Measurements from ENCODE around the gene FKBP4. TPM values are rescaled to one million over a fixed set of nuclear protein-coding genes. Genes with fewer than 3 reads are reported as not detected.

Gene FKBP4
- polyA plus RNA-seq, 3 donors: 25.3 to 35.7 (median 33.6) TPM

GRCh38 chr12:2803635-2804392, 9.0 kb downstream of the FKBP4 start:
- WGBS, 3 donors: 69 to 86% (median 80%) methylated on average over 7 of the region's 7 CpGs
- H3K27ac ChIP-seq (ENCODE audit: low read depth, low read length): no peak overlapping the region

GRCh38 chr12:2804393-2805142, 9.8 kb downstream of the FKBP4 start:
- WGBS, 3 donors: 53 to 63% (median 62%) methylated on average over 5 of the region's 5 CpGs
- no peak overlapping the region for H3K27ac ChIP-seq (ENCODE audit: low read depth, low read length)

- 39 to 48% (median 48%) methylated on average over 2 of the region's 2 CpGs for WGBS, 3 donors
- H3K27ac ChIP-seq (ENCODE audit: low read depth, low read length): no peak overlapping the region
Measured at GRCh38 chr12:2805143-2805520, 10.4 kb downstream of the FKBP4 start.

GRCh38 chr12:2806700-2807099, 11.9 kb downstream of the FKBP4 start:
- WGBS, 3 donors: 75 to 94% (median 82%) methylated on average over 6 of the region's 6 CpGs
- no peak overlapping the region for H3K27ac ChIP-seq (ENCODE audit: low read depth, low read length)

GRCh38 chr12:2811801-2812200, 17.0 kb downstream of the FKBP4 start:
- WGBS, 3 donors: 46 to 78% (median 77%) methylated on average over 5 of the region's 5 CpGs
- no peak overlapping the region for H3K27ac ChIP-seq (ENCODE audit: low read depth, low read length)

GRCh38 chr12:2812290-2813213, 17.8 kb downstream of the FKBP4 start, which contains the start of gene ITFG2:
ITFG2 (plus strand) TSS chr12:2812668; CDS start chr12:2812761, 93 bp downstream.
- WGBS, 3 donors: 1% methylated on average over 48 of the region's 48 CpGs

GRCh38 chr12:2813214-2814185, 18.7 kb downstream of the FKBP4 start:
- 12 to 16% (median 12%) methylated on average over 10 of the region's 10 CpGs for WGBS, 3 donors
- H3K27ac ChIP-seq (ENCODE audit: low read depth, low read length): no peak overlapping the region

More at GRCh38 chr12:2812290-2813213, 17.8 kb downstream of the FKBP4 start, which contains the start of gene ITFG2:
- H3K27ac ChIP-seq (ENCODE audit: low read depth, low read length): no peak within 1 kb of the TSS

GRCh38 chr12:2819810-2820209, 25.0 kb downstream of the FKBP4 start:
- H3K27ac ChIP-seq (ENCODE audit: low read depth, low read length): no peak overlapping the region
- 95 to 98% (median 97%) methylated on average over 14 to 15 of the region's 15 CpGs for WGBS, 3 donors

- WGBS, 3 donors: 76 to 89% (median 79%) methylated on average over 6 to 9 of the region's 9 CpGs
- no peak overlapping the region for H3K27ac ChIP-seq (ENCODE audit: low read depth, low read length)
Measured at GRCh38 chr12:2820432-2820831, 25.7 kb downstream of the FKBP4 start.

GRCh38 chr12:2823483-2823882, 28.7 kb downstream of the FKBP4 start:
- 74 to 82% (median 76%) methylated on average over 7 of the region's 7 CpGs for whole genome bisulfite sequencing, 3 donors
- H3K27ac ChIP-seq (ENCODE audit: low read depth, low read length): no peak overlapping the region

GRCh38 chr12:2824541-2824940, 29.8 kb downstream of the FKBP4 start:
- WGBS, 3 donors: 83 to 87% (median 84%) methylated on average over 6 of the region's 6 CpGs

GRCh38 chr12:2825132-2825531, 30.4 kb downstream of the FKBP4 start:
- 68 to 91% (median 82%) methylated on average over 4 of the region's 4 CpGs for whole genome bisulfite sequencing, 3 donors
- H3K27ac ChIP-seq (ENCODE audit: low read depth, low read length): no peak overlapping the region

More at GRCh38 chr12:2824541-2824940, 29.8 kb downstream of the FKBP4 start:
- no peak overlapping the region for H3K27ac ChIP-seq (ENCODE audit: low read depth, low read length)

- no peak overlapping the region for H3K27ac ChIP-seq (ENCODE audit: low read depth, low read length)
- 95 to 97% (median 95%) methylated on average over 3 of the region's 3 CpGs for whole genome bisulfite sequencing, 3 donors
Measured at GRCh38 chr12:2826036-2826435, 31.3 kb downstream of the FKBP4 start.

GRCh38 chr12:2826721-2827515, 32.1 kb downstream of the FKBP4 start:
- WGBS, 3 donors: 83 to 93% (median 89%) methylated on average over 14 of the region's 14 CpGs
- no peak overlapping the region for H3K27ac ChIP-seq (ENCODE audit: low read depth, low read length)

- no peak overlapping the region for H3K27ac ChIP-seq (ENCODE audit: low read depth, low read length)
- WGBS, 3 donors: 94 to 95% (median 94%) methylated on average over 6 of the region's 6 CpGs
Measured at GRCh38 chr12:2829275-2829674, 34.5 kb downstream of the FKBP4 start.

- WGBS, 3 donors: 65 to 71% (median 71%) methylated on average over 6 of the region's 6 CpGs
- H3K27ac ChIP-seq (ENCODE audit: low read depth, low read length): no peak overlapping the region
Measured at GRCh38 chr12:2832550-2833127, 37.9 kb downstream of the FKBP4 start.
